HAP-1 (cell line): ENCODE measurements around the gene RHPN2.
"Not testable (repeated sequence)": the region's sequence is repeated elsewhere in the genome, so short reads cannot be mapped to it uniquely, and the experiment has no call there.

Experiments
- DNase-seq, 2 experiments: peaks; one replicate each; pipeline ENCODE4 v3.0.0-alpha.2; 2016 to 2020; ENCODE audit warnings: low spot score in 2 of 2
- H3K27me3 ChIP-seq: fragments of 250-450 bp; sonication (Bioruptor Pico); 2 replicates; pipeline ENCODE4 v1.5.1; 2020; ENCODE audit warnings: low read depth, mild to moderate bottlenecking, moderate library complexity
- H3K36me3 ChIP-seq: fragments of 250-450 bp; sonication (Bioruptor Pico); replicated peaks from 2 replicates; pipeline ENCODE4 v1.5.1; 2020; ENCODE audit warnings: mild to moderate bottlenecking
- H3K4me1 ChIP-seq: fragments of 250-450 bp; sonication (Bioruptor Pico); 2 replicates; pipeline ENCODE4 v1.5.1; 2020; ENCODE audit warnings: mild to moderate bottlenecking
- H3K4me3 ChIP-seq: fragments of 250-450 bp; sonication (Bioruptor Pico); 2 replicates; pipeline ENCODE4 v1.5.1; 2020; ENCODE audit warnings: mild to moderate bottlenecking, moderate library complexity
- H3K9me3 ChIP-seq: fragments of 250-450 bp; sonication (Bioruptor Pico); 2 replicates; pipeline ENCODE4 v1.5.1; 2020; ENCODE audit warnings: mild to moderate bottlenecking, moderate library complexity
- in situ Hi-C: fragments of 300-500 bp; cut with MboI; formaldehyde crosslinking; loops from 3 replicates; pipeline ENCODE4 v1.14.3; 2020; ENCODE audit warnings: low sequenced_read_pairs, inconsistent platforms, mixed read lengths

Gene RHPN2

DNA sequence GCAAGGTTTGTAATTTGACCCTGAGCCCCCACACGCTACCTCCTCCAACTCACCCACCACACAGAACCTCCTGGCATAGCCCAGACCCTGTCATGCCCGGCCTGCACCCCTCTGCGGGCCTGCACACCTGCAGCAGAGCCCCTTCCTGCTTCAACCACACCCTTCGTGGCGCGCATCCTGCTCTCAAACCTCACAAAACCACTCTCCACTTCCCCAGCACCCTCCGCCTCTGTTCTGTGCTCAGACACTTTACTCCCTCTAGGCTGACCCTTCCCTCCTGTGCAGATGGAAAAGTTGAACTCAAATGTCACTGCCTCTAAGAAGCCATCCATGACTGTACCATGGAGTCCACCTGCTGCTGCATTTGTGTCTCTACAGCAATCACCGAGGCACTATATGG lies 64.2 kb downstream of the RHPN2 start:
- in situ Hi-C loops, result no loop called here
- Histone ChIP-seq H3K4me3 (no peak overlapping the region), H3K36me3 (0 out of 2 replicates have a peak, but pooled peaks cover 5% of the 10 kb centered on the region), H3K9me3 (no peaks in the 10 kb centered on the region), H3K4me1 (no peaks in the 10 kb centered on the region), H3K27me3 (no peaks in the 10 kb centered on the region)
- no peak for DNase-seq

DNA sequence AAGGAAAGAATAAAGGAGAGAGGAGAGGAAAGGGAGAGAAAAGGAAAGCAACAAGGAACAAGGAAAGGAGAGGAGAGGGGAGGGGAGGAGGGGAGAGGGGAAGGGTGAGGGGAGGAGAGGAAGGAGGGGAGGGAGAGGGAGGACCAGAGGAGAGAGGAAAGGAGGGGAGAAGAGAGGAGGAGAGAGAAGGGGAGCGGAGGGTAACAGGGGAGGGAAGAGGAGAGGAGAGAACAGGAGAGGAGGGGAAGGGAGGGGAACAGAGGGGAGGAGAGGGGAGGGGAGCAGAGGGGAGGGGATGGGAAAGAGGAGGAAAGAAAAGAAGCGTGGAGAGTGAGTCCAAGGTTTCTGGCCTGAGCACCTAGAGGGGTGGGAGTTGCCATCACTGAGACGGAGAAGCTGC lies 66.0 kb downstream of the RHPN2 start:
- Histone ChIP-seq H3K4me3 (no peak overlapping the region), H3K27me3 (no peaks in the 10 kb centered on the region), H3K4me1 (no peaks in the 10 kb centered on the region), H3K36me3 (0 out of 2 replicates have a peak, but pooled peaks cover 5% of the 10 kb centered on the region), H3K9me3 (no peaks in the 10 kb centered on the region)
- no peak for DNase-seq
- in situ Hi-C loops, result no loop called here

DNA sequence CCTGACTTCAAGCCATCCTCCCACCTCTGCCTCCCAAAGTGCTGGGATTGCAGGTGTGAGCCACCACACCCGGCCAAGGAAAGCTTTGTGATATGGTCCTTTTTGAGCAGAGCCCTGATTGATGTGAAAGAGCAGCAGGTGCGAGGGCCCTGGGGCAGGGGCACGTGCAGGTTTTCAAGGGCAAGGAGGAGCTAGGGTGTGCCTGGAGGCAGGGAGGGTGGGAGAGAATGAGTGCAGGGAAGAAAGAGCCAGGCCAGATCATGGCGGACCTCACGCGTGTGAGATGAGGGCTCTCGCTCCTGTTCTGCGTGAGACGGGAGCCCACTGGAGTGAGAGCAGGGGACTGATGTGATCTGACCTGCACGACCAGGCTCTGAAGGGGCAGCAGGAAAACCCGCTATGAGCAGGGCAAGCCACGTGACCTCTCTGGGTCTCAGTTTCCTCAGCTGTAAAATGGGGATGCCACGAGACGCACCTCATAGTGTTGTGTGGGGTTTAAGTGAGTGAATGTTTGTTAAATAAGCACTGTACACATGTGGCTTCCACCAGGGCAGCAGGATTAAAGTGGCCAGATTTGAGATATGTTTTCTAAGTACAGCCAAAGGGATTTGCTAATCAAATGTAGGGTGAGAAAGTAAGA lies 66.9 kb downstream of the RHPN2 start:
- DNase-seq, result no peak
- Histone ChIP-seq H3K4me1 (no peaks in the 10 kb centered on the region), H3K27me3 (no peaks in the 10 kb centered on the region), H3K4me3 (no peak overlapping the region), H3K9me3 (no peaks in the 10 kb centered on the region), H3K36me3 (0 out of 2 replicates have a peak, but pooled peaks cover 3% of the 10 kb centered on the region)
- in situ Hi-C loops, result no loop called here

GRCh38 chr19:32997061-32997464 lies 67.6 kb downstream of the RHPN2 start:
- DNase-seq, H3K4me1 ChIP-seq, H3K4me3 ChIP-seq, H3K27me3 ChIP-seq, H3K36me3 ChIP-seq, H3K9me3 ChIP-seq, in situ Hi-C loops: not testable (repeated sequence)

DNA sequence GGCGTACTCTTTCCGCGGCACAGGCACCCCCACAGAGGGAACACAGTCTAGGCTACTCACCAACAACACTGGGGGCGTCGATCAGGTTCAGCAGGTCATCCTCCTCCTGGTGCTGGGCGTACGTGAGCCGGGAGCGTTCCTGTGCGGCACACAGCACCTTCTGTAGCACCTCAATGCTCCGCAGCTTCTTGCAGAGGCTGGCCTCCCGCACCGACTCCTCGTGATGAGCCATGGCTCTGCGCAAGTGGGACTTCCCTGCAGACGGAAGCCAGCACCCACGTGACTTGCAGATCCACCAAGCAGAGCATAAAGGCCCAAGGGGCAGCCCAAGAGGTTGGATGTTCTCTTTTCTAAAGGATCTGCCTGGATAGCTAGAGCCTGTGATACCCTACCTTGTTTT lies 68.7 kb downstream of the RHPN2 start:
- in situ Hi-C loops, H3K27me3 ChIP-seq, H3K9me3 ChIP-seq, H3K4me1 ChIP-seq, DNase-seq, H3K4me3 ChIP-seq, H3K36me3 ChIP-seq: not testable (repeated sequence)

GRCh38 chr19:32988724-32989123 lies 76.0 kb downstream of the RHPN2 start:
- in situ Hi-C loops, result no loop called here
- no peaks in the 10 kb centered on the region; the same call in 1 of the 2 replicates for H3K36me3 ChIP-seq
- no peaks in the 10 kb centered on the region for H3K9me3 ChIP-seq
- no peaks in the 10 kb centered on the region for H3K4me1 ChIP-seq
- H3K4me3 ChIP-seq, result no peak overlapping the region
- no peak for DNase-seq
- H3K27me3 ChIP-seq, result no peaks in the 10 kb centered on the region

DNA sequence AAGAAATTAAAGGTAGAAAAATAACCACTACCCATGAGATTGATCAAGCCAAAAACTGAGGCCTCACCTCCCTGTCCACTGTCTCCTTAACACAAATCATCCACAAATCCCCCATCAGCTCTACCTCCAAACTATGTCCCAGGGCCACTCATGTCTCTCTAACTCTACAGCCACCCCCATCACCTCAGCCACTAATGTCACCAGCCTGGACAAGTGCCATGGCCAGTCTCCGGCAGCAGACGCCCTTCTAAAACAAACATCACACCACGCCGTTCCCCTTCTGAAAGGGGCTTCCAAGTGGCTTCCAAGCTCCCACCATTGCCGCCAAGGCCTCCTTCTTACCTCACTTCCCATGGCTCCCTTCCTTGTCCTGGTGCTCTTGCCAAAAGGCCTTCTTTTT lies 76.4 kb downstream of the RHPN2 start:
- H3K27me3 ChIP-seq, H3K4me1 ChIP-seq, H3K36me3 ChIP-seq, H3K9me3 ChIP-seq, H3K4me3 ChIP-seq, DNase-seq, in situ Hi-C loops: not testable (repeated sequence)

DNA sequence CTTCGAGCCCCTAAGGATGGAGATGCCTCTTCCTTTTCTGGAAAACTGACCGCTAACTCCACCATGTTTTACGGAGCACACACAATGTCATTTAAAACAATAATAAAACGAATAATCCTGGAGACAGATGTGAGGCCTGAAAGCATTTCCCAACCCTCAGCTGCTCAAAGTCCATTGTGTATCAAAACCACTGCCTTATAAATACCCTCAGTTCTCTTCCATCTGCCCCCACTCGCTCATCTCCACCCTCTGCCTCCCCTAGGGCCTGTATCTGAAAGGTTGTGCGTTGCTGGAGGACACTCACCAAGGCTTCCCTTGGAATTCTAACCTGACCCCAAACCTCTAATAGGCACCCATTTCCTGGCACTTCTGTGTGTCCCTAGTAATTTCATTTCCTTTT lies 82.2 kb downstream of the RHPN2 start:
- in situ Hi-C loops, DNase-seq, H3K27me3 ChIP-seq, H3K4me1 ChIP-seq, H3K36me3 ChIP-seq, H3K9me3 ChIP-seq, H3K4me3 ChIP-seq: not testable (repeated sequence)

DNA sequence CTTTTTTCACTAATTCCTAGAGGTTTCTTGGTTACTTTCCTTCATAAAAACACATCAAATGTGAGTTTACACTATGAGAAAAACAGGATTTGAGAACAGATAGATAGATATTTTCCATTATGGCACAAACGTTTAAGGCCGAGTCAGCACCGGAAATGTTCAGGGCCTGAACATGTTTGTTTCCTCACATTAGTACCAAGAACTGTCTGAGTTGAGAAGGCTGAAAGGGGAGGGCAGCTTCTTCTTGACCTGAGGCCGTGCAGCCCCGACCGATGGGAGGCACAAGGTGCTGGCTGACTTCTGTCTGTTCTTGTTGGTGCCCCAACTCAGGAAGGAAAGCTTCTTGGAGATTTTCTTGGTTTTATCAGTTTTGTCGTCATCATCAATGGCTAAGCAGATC lies 84.9 kb downstream of the RHPN2 start:
- not testable (repeated sequence) for DNase-seq, H3K4me1 ChIP-seq, H3K9me3 ChIP-seq, H3K27me3 ChIP-seq, H3K4me3 ChIP-seq
- in situ Hi-C loops, result loop anchor here (5.0 to 10.0 kb wide), 3 partner anchors 135 to 295 kb away; no protein-coding TSS in a partner anchor
- peaks cover 22% of the 10 kb centered on the region for H3K36me3 ChIP-seq

DNA sequence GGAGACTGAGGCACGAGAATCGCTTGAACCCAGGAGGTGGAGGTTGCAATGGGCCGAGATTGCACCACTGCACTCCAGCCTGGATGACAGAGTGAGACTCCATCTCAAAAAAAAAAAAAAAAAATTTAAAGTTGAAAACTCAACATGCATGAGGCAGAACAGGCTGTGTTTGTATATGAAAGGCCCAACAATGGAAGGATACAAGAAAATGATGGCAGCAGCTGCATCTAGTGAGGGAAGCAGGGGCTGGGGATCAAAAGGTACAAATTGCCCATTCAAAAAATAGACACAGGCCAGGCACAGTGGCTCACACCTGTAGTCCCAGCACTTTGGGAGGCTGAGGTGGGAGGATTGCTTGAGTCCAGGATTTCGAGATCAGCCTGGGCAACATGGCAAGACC lies 86.9 kb downstream of the RHPN2 start:
- H3K36me3 ChIP-seq, result peaks cover 22% of the 10 kb centered on the region
- H3K4me3 ChIP-seq, DNase-seq, H3K9me3 ChIP-seq, H3K4me1 ChIP-seq, H3K27me3 ChIP-seq: not testable (repeated sequence)
- in situ Hi-C loops, result loop anchor here (5.0 to 10.0 kb wide), 3 partner anchors 137 to 293 kb away; no protein-coding TSS in a partner anchor

DNA sequence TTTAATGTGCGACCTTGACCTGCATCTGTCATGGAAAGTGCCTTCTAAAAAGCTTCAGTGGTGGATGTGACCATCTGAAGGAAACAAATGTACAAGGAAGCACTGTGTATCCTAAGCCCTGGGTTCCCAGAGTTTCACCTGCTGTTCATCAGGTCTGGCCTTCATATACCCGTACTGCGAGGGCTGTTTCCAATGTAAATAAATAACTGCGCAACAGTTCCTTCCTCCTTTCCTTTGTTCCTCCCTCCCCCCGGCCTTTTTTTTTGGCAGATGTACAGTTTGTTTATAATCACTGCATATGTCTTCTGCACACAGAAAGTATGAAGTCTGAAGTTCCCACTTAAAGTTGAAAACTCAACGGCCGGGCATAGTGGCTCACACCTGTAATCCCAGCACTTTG lies 87.4 kb downstream of the RHPN2 start:
- DNase-seq, result no peak
- Histone ChIP-seq H3K27me3 (no peaks in the 10 kb centered on the region), H3K4me3 (no peak overlapping the region), H3K36me3 (peaks cover 22% of the 10 kb centered on the region), H3K4me1 (no peaks in the 10 kb centered on the region), H3K9me3 (no peaks in the 10 kb centered on the region)
- in situ Hi-C loops, result loop anchor here (5.0 to 10.0 kb wide), 3 partner anchors 138 to 292 kb away; no protein-coding TSS in a partner anchor

GRCh38 chr19:32976223-32976805 lies 88.4 kb downstream of the RHPN2 start:
- Histone ChIP-seq H3K36me3 (peaks cover 22% of the 10 kb centered on the region), H3K27me3 (no peaks in the 10 kb centered on the region), H3K9me3 (no peaks in the 10 kb centered on the region), H3K4me1 (no peaks in the 10 kb centered on the region), H3K4me3 (no peak overlapping the region)
- in situ Hi-C loops, result loop anchor here (5.0 to 10.0 kb wide), 3 partner anchors 138 to 292 kb away; no protein-coding TSS in a partner anchor
- peak; percentile 45 to 85 for DNase-seq

DNA sequence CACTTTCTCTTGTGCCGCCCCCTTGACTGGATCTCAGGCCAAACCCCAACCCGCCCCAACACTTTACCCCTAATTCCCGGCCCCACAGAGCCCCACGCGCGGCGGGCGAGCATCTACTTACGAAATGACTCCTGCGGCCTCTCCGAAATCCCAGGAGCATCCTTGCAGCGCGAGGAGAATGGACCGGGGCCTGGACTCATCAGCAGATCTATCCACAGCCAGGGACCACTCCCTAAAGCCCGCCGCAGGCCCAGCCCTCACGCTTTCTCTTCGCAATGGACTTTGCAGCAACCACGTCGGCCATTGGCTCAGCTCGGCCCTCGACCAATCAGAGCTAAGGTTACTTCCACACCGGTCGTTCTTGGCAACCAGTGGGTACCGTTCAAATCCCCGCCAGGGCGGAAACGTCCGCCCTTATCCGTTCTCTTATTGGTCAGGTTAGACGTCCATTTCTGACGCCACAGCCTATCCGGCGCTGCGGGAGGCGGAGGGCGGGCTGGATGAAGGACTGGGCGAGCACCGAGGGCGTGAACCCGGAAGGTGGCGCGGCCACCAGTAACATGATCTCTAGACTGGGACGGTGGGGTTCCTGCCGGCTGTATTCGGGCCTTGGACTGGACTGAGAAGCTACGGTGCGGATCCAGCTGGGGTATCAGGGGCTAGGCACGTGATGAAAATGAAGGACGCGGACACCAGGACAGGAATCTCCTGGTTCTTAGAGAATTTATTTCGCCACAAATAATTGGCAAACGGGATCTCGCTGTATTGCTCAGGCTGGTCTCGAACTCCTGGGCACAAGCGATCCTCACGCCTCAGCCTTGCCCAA lies 92.8 kb downstream of the RHPN2 start, which contains the start of the genes CEP89 and FAAP24:
Gene CEP89, minus strand, starts transcription at position 244 of the 826 bp plus-strand sequence. Its CDS starts 84 bp downstream, at position 160.
Gene FAAP24, plus strand, starts transcription at position 528 of the 826 bp plus-strand sequence. CDS start 955 bp downstream, outside the sequence.
- in situ Hi-C loops, result loop anchor here (10.0 kb wide), 2 partner anchors 143 to 287 kb away; no protein-coding TSS in a partner anchor
- H3K27me3 ChIP-seq, result no peaks in the 10 kb centered on the region
- no peaks in the 10 kb centered on the region for H3K9me3 ChIP-seq
- peak within 1 kb of the TSS; percentile 87 for H3K4me3 ChIP-seq
- peaks cover 12% of the 10 kb centered on the region for H3K36me3 ChIP-seq
- peaks cover 4% of the 10 kb centered on the region; the same call in 1 of the 2 replicates for H3K4me1 ChIP-seq
- peak; percentile 97 to 98 for DNase-seq
